CD4-positive, alpha-beta T cell treated with Interleukin-4 for 4 hours (primary cell): ENCODE data around the gene LRCH1.

Source experiments
- DNase-seq: peaks from one replicate; pipeline ENCODE4 v3.0.0-alpha.2; 2020

LRCH1 gene

GRCh38 chr13:46565808-46566750 lies 13.1 kb downstream of the LRCH1 start:
- no peak for DNase-seq

DNA sequence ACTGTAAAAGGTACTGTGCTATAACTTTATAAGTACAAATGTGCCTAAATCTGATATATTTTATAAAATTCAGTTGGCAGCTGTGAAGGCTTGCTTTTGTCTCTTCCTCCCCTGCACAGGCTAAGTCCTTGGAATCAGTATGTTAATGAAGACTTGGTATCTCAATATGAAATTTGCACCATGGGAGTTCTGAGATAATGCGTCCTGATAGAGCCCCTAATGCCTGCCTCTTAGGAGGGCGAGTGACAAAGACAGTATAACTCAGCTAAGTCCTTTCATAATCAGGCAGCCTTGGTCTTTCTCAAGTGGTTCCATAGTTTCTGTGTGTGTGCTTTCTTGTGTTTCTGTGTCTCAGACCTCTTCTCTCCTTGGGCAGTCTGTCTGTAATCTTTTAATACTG lies 14.7 kb downstream of the LRCH1 start:
- DNase-seq = no peak

GRCh38 chr13:46569456-46569855 lies 16.5 kb downstream of the LRCH1 start:
- no peak for DNase-seq

DNA sequence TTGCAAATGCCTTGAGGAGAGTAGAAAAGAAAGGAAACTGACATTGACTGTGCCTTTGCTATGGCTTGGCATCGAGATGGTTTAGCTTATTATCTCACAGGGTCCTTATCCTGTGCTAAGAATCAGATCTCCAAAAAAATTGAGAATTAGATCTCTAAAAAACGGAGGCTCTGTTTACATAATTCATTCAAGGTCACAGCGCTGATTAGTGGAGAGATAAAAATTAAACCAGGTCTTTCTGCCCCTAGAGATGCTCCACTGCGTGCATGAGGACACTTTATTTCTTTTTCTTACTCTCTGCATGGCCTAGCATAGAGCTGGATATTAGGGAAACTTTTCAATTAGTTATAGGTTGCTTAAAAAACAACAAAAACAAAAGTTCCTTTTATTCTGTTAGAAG lies 17.3 kb downstream of the LRCH1 start:
- DNase-seq = no peak

GRCh38 chr13:46571189-46571908 lies 18.4 kb downstream of the LRCH1 start:
- no peak for DNase-seq

GRCh38 chr13:46571909-46572595 lies 19.1 kb downstream of the LRCH1 start:
- DNase-seq = no peak

- DNase-seq = no peak
Measured at GRCh38 chr13:46572752-46573431, 19.9 kb downstream of the LRCH1 start.

GRCh38 chr13:46575301-46575771 lies 22.4 kb downstream of the LRCH1 start:
- no peak for DNase-seq

GRCh38 chr13:46575818-46576221 lies 22.9 kb downstream of the LRCH1 start:
- no peak for DNase-seq

DNA sequence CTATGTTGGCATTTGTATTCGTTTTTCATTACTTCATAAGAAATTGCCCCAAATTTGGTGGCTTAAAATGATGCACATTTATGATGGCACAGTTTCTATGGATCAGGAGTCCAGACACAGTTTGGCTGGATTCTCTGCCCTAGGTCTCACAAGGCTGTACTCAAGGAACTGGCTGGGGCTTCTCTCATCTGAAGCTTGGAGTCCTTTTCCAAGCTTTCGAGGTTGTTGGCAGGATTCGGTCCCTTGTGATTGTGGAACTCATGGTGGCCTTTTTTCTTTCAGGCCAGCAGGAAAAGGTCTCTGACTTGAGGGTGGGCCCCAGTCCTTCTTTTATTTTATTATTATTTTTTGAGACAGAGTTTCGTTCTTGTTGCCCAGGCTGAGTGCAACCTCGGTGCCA lies 23.8 kb downstream of the LRCH1 start:
- no peak for DNase-seq

DNA sequence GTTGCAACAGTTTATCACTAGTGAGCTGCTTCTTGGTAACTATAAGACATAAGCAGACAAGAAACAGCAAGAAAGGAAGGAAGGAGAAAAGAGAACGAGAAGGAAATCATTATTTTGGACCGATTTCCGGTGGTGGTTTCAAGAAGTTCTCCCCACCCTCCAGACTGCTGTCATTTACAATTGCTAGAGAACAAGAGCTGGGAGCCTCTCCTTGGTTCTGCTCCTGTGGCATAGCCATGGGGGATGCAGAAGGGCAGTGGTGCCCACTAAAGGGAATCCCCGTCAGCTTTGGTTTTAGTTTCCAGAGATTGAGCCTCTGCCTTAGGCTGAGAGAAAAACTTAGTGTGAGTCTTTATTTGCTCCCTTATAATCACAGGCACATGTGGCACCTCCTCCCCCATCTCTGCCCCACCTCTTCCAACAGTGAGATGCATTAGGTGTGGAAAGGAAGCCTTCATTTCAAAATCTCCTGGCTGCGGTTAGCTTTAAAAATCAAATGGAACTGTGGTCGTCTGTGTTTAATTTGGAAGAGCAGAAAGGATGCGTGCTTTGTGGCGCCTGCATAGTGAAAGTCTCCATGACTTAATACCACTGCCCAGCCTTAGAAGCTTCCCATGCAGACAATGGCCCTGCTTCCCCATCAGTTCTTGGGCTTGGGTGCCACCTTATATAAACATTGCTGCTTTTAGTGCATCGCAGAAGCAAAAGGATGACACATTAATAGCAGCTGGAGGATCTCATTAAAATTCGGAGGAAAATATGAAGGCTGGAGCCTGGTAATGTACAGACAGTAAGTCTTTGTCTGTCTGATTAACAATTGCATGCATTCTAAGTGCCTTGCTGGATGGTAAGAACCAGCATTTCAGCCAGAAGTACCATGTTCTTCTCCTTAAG lies 25.0 kb downstream of the LRCH1 start:
- DNase-seq = no peak

GRCh38 chr13:46578590-46578975 lies 25.6 kb downstream of the LRCH1 start:
- DNase-seq = no peak

DNA sequence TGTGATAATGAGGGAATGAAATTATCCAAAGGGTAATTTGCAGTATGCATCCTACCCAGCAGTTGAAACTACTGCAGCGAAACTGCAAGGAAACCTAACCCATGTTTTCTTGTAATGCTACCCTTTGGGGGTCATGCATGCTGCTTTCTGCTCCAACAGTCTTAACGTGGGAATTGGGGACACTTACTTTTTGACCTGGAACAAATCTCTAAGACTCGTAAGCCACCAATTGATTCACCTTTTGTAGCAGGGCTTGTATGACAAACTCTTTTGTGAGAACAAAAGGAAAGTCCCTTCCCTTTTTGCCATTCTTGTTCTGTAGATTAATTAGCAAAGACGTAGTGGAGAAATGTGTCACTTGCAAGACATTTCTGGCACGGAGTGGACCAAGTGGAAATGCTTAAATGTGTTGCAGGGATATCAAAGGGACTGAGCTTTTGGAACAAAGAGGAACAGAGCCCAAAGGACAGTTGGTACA lies 27.4 kb downstream of the LRCH1 start:
- DNase-seq = no peak

GRCh38 chr13:46582190-46582589 lies 29.2 kb downstream of the LRCH1 start:
- no peak for DNase-seq

GRCh38 chr13:46586751-46587514 lies 34.0 kb downstream of the LRCH1 start:
- DNase-seq = no peak

DNA sequence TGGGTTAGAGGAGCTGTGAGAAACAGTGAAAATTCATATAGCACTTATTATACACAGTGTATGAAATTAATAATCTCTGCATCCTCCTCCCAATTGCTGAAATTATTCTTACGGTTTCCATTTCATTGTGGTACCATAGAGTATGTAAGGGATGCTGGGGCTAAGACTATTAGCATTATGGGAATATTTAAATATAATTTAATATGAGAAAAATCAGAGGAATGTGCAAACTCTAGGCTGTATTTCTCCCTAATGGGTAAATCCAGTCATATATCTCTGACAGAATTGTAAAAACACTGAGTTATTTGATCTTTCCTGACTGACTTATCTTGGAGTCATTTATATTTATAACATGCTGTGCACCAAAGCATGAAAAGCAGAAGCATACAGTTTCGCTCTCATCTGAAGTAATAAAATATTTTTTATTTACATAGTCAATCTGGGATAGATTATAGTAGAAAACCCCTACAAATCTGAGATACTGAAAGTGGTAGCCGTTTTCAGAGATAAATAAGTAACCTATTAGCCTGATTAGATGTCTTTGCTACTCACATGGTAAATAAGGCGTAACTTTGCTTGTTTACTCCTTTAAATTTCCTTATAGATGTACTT lies 34.9 kb downstream of the LRCH1 start:
- DNase-seq = no peak

DNA sequence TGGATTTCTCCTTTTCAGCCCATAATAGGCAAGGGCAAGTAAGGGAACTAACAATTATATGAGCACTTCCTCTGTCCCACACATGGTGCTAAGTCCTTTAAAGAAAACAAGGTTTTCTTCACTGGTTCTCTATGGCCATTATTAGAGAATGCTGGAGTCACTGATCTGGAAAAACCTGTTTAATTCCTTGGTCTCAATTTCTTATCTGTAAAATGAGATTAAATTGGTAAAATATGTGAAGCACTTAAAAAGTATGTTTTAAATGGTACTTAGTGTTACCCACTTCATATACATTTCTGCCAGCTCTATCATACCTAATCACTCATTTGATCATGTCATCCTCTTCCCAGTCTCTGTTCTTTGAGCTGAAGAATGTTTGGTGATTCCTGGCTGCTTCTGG lies 39.4 kb downstream of the LRCH1 start:
- DNase-seq = no peak

- DNase-seq = peak; percentile 36
Measured at GRCh38 chr13:46593398-46593797, 40.4 kb downstream of the LRCH1 start.

GRCh38 chr13:46594374-46595078 lies 41.6 kb downstream of the LRCH1 start:
- no peak for DNase-seq
